ENCODE results near the gene AGMAT. TPM values are rescaled to one million over a fixed set of nuclear protein-coding genes. Genes with fewer than 3 reads are reported as not detected.

AGMAT gene, protein sequence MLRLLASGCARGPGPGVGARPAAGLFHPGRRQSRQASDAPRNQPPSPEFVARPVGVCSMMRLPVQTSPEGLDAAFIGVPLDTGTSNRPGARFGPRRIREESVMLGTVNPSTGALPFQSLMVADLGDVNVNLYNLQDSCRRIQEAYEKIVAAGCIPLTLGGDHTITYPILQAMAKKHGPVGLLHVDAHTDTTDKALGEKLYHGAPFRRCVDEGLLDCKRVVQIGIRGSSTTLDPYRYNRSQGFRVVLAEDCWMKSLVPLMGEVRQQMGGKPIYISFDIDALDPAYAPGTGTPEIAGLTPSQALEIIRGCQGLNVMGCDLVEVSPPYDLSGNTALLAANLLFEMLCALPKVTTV
- 2.0 TPM for total RNA-seq

DNA sequence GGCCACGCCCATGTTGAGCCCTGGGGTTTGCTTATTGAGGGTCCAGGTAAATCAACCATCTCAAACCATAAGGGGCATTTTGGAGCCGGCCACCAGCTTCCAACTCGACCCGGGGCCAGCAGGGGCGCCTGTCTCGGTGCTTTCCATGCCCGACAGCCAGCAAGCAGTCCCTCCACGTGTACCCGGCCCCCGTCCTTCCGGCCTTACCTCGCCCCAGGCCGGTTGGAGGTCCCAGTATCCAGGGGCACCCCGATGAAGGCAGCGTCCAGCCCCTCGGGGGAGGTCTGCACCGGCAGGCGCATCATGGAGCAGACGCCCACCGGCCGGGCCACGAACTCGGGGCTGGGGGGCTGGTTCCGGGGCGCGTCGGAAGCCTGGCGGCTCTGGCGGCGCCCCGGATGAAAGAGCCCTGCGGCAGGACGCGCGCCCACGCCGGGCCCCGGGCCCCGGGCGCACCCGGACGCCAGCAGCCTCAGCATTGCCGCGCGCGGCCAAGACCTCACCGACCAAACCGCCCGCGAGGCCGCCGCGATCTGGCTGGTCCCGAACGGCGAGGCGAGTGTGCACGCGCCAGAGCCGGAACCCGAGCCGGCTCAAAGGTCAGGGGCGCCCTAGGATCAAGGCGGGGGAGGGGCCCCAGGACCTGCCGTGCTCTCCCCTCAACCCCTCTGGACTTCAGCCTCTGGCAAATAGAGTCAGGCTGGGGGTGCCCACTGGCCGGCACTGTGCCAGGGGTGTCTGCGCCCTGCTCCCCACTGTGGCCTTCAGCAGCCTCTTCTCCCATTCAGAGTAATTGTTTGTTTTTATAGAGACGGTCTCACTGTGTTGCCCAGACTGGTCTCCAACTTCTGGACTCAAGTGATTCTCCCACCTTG lies at the start of gene AGMAT:
Gene AGMAT, minus strand, starts transcription at position 563 of the 875 bp plus-strand sequence. Its CDS starts 84 bp downstream, at position 479.
- no peak for DNase-seq (ENCODE audit: low spot score)

DNA sequence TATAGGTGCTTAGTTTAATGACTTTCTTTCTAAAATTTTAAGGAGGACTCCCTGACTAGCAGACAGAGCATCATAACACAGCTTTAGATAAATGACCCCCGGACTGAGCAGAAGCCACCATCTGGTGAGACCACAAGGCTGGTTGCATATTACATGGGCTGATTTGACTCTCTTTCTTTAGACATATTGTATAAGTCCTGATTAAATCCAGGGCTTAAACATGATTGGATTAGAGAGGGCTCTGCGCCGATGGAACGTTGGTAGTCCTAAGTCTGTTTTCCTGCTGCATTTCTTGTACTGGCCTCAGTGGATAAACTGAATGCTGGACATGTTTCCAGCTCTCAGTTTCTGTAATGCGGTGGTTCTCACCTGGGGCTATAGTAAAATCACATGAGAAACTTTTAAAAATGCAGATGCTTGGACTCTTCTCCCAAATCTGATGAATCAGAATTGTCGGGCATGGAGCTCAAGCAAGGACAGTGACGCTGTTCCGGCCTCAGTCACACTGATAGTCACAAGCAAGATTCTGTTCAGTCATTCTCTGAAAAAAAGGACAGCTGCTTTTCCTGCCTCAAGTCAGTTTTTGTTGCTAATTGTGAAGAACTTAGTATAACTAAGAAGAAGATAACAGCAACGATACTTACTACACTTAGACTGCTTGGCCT lies 49.0 kb upstream of the AGMAT start:
- DNase-seq (ENCODE audit: low spot score): no peak

DNA sequence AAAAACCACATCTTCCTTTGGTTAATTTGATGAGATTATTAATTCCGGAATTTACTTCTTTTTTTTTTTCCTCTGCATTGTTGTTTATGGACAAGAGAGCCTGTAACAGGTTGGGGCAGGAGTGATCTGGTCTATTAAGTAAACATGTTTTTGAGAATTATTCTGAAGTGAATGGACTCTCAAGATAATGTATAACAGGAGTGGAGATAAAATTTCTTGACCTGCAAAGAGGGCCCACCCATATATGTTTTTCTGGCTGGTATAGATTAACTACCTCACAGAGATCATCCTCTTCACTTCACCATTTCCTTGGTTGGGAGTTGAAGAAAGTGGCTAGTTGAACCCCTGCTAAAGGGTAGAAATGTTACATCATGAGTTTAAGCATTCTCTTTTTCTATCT lies 43.2 kb upstream of the AGMAT start:
- no peak for DNase-seq (ENCODE audit: low spot score)

DNA sequence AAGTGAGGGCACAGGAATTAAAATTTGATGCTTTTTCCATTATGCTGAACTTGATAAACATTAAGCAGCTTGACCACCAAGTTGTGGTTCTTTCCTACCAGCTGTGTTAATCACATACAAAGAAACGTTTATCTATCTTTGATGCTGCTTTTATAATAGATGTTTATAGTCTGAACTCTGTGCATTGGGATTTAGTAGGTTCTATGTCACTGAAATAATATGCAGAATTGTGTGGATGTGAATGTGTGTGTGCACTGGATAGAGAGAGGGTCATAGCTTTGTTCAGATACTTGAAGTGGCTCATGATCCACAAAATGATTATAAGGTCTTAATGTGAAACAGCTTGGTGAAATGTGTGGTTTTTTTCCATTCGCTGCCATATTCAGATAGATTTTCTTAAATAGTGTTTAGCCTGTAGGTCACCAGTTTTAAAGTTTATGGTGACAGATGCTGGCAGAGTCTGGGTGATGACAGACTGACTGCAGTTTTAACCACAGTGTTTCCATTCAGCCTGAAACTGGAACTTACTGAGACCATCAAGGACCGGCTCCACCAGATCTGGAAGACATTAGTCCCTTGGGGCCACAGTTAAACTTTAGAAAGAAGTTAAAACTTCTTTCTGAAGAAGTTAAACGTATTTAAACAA lies 42.6 kb upstream of the AGMAT start:
- DNase-seq (ENCODE audit: low spot score): no peak

DNA sequence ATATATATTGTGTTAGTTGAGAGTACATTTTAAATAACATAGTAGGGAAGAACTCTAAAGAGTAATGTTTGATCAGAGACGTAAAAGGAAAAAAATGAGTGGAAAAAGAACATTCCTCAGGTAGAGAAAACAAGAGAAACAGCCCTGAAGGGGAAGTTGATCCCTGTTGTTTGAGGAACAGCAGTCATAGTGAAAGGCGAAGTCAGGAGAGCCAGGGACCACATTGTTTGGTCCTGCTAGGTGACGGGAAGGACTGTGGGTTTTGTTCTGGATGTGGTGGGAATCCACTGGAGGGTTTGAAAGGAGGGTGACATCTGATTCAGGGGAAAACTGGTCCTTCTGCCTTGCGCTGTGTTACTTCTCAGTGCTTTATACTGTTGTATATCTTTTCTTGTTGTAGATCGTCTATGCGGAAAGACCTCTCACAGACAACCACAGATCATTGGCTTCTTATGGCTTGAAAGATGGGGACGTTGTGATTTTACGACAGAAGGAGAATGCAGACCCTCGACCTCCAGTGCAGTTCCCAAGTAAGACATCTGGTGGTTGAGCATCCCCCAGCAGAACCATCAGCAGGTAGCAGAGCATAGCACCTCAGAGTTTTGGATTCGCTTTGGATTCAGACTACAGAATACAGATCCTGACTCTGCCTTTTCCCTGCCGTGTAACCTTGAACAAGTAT lies 41.6 kb upstream of the AGMAT start:
- DNase-seq (ENCODE audit: low spot score): no peak

DNA sequence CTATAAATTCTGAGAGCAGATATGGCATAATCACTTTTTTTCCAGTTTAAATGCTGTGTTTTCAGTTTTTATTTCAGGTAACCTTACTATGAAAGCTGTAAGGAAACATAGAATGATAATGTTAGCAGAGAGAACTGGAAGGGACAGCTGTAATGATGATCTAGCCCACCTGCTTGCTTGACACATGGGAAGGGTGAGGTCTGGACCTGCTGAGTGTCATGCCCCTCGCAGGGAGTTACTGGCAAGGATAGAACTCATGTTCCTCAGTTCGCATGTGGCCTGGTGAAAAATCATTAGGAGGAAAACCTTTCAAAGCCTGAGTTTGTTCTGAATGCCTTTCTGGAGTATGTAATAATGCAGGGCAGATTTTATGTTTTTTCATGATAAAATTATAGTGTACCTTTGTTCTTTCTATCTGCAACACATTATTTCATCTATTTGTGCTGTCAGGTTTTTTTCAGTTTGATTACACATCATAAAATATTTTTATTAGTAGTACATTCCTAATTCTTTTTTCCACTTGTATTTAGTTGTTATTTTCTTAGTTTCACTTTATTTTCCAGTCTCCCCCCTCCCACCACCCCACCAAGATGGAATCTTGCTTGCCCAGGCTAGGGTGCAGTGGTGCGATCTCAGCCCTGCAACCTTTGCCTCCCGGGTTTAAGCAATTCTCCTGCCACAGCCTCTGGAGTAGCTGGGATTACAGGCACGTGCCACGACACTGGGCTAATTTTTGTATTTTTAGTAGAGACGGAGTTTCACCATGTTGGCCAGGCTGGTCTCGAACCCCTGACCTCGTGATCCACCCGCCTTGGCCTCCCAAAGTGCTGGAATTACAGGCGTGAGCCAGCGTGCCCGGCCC lies 40.4 kb upstream of the AGMAT start:
- DNase-seq (ENCODE audit: low spot score): no peak

DNA sequence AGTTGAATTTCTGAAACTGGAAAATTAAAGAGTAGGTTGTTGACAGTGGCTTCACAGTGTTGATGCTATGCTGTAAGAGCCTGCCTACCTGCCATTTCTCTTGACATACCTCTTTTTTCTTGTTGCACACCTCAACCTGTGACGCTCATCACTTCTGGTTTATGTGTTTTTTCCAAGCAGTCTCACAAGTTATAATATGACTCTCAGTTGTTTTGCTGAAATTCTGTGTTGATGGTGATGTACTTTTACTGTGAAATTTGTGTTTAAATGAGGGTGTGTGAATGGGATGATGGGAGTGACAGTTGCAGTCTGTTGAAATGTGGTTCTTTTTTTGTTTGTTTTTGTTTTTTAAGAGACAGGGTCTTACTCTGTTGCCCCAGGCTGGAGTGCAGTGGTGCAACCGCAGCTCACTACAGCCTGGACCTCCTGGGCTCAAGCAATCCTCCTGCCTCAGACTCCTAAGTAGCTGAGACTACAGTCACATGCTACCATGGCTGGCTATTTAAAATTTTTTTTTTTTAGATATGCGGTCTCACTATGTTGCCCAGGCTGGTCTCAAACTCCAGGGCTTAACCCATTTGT lies 39.4 kb upstream of the AGMAT start:
- no peak for DNase-seq (ENCODE audit: low spot score)

DNA sequence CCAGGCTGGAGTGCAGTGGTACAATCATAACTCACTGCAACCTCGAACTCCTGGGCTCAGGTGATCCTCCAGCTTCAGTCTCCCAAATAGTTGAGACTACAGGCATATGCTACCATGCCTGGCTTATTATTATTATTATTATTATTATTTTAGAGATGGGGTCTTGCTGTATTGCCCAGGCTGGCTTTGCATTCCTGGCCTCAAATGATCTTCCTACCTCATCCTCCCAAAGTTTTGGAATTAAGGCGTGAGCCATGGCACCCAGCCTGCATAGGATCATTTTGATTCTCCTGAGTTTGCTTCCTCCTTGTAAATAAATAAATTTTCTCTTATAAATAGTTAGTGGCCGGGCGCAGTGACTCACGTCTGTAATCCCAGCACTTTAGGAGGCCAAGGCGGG lies 38.6 kb upstream of the AGMAT start:
- no peak for DNase-seq (ENCODE audit: low spot score)

DNA sequence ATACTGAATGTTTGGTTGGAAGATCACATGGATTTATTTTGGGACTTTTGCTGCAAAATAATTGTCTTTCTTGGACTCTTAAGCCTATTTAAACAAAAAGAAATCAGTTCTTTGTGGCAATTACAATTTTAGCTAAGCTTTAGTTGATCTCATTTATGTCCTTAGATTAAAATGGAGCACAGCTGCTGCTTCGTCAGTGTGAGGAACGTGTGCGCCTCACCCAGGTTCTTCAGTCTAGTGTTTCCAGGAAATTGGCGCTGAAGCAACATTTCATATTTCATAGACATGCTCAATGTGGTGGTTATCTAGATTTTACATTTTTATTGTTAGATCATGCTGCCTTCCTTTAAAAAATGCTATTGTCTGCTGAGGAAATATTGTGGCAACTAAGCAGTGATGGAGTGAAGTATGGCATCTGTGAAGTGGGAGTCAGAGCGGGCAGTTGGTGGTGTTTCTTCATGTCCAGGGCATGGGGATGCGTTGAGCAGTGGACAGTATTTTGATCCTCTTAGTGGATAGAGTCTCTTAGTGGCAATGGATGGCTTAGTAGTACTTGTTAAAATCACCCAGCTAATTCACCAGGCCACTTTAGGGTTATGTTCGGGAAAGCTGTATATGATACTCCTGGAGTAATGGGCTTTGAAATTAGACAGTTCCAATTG lies 38.0 kb upstream of the AGMAT start:
- DNase-seq (ENCODE audit: low spot score): no peak

DNA sequence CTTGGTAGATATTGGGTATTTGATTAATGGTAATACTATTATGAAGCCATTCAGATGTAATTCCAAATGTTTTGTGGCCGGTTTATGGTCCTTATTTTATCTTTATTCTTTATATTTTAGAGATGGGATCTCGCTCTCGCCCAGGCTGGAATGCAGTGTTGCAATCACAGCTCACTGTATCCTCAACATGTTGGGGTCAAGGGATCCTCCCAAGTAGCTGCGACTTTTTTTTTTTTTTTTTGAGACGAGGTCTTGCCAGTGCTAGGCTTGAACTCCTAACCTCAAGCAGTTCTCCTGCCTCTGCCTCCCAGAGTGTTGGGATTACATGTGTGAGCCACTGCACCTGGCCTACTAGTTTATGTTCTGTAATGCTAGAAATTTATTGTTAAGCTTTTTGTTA lies 37.1 kb upstream of the AGMAT start:
- no peak for DNase-seq (ENCODE audit: low spot score)

DNA sequence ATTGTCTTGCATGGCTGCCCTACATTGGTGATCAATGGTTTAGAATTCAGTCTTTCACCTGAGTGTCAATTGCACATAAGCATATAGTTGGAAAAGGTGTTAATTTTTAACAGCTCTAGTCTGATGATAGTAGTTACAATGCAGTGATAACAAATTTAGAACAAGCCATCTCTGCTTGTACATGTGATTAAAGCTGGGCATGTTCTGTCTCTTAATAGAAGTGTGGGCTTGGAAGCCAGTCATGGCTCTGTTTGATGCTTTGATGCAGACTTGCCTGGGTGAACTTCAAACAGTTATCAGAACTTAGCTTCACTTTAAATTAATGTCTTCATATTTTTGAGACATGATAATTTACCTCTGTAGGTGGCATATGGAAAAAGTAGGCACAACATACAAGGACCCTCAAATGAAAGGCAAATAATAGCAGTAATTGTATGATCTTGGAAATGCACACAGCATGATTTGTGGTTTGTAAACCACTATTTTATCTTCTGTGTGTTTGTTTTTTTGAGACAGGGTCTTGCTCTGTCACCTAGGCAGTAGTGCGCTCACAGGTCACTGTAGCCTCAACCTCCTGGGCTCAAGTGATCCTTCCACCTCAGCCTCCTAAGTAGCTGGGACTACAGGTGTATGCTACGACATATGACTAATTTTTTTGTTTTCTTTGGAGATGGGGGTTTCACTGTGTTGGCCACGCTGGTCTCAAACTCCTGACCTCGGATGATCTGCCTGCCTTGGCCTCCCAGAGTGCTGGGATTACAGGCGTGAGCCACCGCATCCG lies 36.2 kb upstream of the AGMAT start:
- no peak for DNase-seq (ENCODE audit: low spot score)

DNA sequence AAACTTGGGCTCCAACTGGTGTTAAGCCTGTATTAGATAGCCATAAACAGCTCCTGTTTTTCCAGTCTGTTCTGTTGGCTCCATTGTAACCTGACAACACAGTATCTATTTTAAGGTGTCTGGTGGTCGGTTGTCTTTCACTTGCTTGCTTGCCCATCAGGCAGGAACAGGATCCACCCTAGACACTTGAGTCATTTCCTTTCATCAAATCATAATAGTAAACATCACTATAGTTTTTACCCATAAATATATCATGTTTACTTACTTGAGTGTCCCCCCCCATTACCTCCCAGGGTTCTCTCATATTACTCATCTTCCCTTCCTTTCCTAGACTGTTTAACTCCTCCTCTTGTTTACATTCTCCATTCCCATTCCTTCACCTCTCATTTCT lies 35.3 kb upstream of the AGMAT start:
- no peak for DNase-seq (ENCODE audit: low spot score)

DNA sequence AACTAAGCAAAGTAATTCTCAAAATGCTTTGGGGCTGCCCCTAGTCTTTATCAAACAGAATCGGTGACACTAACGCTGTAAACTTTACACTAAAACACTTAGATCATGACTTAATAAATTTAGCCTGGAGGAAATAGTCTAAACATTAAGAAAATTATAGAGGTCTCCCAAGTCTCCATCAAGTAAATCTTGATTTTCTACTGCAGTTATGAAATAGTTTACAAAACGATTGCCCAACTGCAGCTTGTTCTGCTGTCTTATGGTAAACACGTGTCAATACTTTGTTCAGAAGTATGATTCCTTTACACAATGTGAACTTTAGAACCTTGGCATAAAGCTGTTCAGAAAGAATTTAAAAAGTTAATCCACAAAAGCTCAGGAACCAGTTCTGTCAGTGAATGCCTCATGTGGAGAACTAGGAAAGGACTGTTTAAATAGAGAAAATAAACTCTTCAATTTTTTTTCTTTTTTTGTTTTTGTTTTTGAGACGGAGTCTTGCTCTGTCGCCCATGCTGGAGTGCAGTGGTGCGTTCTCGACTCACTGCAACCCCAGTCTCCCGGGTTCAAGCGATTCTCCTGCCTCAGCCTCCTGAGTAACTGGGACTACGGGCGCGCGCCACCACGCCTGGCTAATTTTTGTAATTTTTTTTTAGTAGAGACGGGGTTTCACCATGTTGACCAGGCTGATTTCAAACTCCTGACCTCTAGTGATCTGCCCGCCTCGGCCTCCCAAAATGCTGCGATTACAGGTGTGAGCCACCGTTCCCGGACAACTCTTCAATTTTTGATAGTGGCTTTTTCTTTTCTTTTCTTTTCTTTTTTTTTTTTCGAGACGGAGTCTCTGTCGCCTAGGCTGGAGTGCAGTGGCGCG lies 34.0 kb upstream of the AGMAT start:
- DNase-seq (ENCODE audit: low spot score): no peak

DNA sequence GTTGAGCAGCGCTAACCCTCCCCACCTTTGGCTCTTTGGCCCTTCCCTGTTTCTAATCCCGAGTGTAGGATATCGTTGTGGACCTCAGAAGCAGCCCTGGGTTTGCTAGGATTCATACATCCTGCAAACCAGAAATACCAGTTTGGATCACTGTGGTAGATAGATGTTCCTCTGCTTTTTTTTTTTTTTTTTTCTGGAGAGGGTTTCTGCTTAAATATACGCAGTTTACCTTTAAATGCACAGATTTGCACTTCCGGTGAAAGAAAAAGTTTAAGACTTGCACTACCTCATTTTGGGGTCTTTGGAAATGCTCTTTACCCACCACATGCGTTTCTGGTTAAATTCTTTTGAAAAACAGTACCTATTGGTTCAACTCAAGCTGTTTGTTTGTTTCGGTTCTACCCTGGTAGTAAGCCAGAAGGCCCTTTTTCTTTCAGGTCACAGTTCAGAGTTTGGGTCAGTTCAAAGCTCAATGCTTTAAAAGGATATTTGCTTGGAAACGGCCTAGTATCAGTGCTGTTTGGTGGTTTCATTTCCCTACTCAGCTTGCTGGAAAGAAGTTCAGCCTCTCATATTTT lies 33.3 kb upstream of the AGMAT start:
- DNase-seq (ENCODE audit: low spot score): no peak

DNA sequence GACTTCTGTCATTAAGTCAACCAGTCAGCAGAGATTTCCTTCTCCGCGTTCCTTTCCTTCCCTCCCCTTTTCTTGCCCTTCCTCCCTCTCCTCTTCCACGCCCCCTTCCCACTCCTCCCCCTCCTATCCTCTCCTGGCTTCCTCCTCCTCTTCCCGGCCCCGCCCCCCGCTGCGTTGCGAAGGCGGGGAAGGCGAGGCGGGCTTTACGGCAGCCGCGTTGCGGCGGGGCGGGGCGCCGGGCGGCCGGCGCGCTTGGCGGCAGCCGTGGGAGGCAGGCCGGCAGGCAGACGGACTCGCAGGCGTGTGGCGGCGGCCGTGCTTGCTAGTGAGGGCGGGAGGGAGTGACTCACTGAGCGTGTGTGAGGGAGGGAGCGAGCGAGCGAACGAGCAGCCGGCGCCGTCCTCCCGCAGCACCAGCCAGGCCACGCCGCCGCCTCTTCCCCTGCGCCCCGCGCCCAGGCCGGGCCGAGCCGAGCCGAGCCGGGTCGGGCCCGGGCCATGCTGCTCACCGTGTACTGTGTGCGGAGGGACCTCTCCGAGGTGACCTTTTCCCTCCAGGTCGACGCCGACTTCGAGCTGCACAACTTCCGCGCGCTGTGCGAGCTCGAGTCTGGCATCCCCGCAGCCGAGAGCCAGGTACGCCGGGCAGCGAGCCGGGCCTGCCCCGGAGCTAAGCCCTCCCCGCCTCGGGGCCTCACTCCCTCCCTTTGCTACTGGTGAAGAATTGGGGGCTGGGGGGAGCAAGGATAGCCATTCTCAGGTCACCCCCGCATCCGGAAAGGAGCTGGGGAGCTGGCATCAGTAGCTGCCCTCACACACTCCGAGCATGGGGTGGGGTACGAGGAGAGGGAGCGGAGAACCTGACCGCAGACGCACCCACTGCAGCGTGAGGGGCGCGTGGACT lies 32.6 kb upstream of the AGMAT start, which contains the start of gene DDI2:
Gene DDI2, plus strand, starts transcription at position 286 of the 904 bp plus-strand sequence. Its CDS starts 213 bp downstream, at position 499.
- DNase-seq (ENCODE audit: low spot score): peak; percentile 98

Data from ureter (tissue), 1 donor.